Hippocampal formation (tissue), 2 donors: ENCODE results near the gene FAF2.

Source experiments
- DNase-seq, 2 donors: peaks; one replicate each; lab custom pipeline; 2025; lab: John Stamatoyannopoulos, UW

Gene FAF2

GRCh38 chr5:176530983-176531901, 83.1 kb downstream of the FAF2 start:
- peak; percentile 77 to 78 for DNase-seq

GRCh38 chr5:176531902-176532493, 83.8 kb downstream of the FAF2 start:
- no peak for DNase-seq

- DNase-seq, result no peak
Observed at GRCh38 chr5:176532795-176533194, 84.6 kb downstream of the FAF2 start.

- no peak for DNase-seq
Observed at GRCh38 chr5:176533390-176533789, 85.2 kb downstream of the FAF2 start.

- DNase-seq, result no peak
Observed at GRCh38 chr5:176533894-176534611, 85.9 kb downstream of the FAF2 start.

GRCh38 chr5:176534640-176535039, 86.5 kb downstream of the FAF2 start:
- DNase-seq, result no peak

GRCh38 chr5:176535101-176535663, 87.0 kb downstream of the FAF2 start:
- no peak for DNase-seq

GRCh38 chr5:176535664-176536131, 87.5 kb downstream of the FAF2 start:
- no peak for DNase-seq

GRCh38 chr5:176536132-176536901, 88.1 kb downstream of the FAF2 start:
- peak; percentile 57 to 73 for DNase-seq

GRCh38 chr5:176536902-176537553, 88.8 kb downstream of the FAF2 start, which contains the start of gene RNF44:
Gene RNF44, minus strand, starts transcription at chr5:176537402. Its CDS starts 4,930 bp downstream, at chr5:176532472.
- DNase-seq, result peak; percentile 95 to 98

GRCh38 chr5:176537554-176538229, 89.5 kb downstream of the FAF2 start:
- peak; percentile 98 to 100 for DNase-seq

GRCh38 chr5:176538230-176538988, 90.2 kb downstream of the FAF2 start:
- DNase-seq, result no peak

- no peak for DNase-seq
Observed at GRCh38 chr5:176538989-176539384, 90.8 kb downstream of the FAF2 start.

GRCh38 chr5:176540476-176540899, 92.3 kb downstream of the FAF2 start:
- no peak for DNase-seq

GRCh38 chr5:176540956-176541337, 92.8 kb downstream of the FAF2 start:
- no peak for DNase-seq

- no peak for DNase-seq
Observed at GRCh38 chr5:176541338-176542134, 93.4 kb downstream of the FAF2 start.

- DNase-seq, result no peak
Observed at GRCh38 chr5:176542135-176542595, 94.0 kb downstream of the FAF2 start.
